Stimulated activated CD4-positive, alpha-beta T cell treated with anti-CD3 and anti-CD28 coated beads, Interleukin-1b, Interleukin-23, amount 100 ng/mL, for 4 hours (primary cell): ENCODE results near the gene HLA-G.
"Not testable (repeated sequence)": the region's sequence is repeated elsewhere in the genome, so short reads cannot be mapped to it uniquely, and the experiment has no call there.

ENCODE experiments used
- DNase-seq, 2 donors: peaks; one replicate each; pipeline ENCODE4 v3.0.0-alpha.2; 2020; ENCODE audit warnings: low read depth in 2 of 2

The HLA-G gene

DNA sequence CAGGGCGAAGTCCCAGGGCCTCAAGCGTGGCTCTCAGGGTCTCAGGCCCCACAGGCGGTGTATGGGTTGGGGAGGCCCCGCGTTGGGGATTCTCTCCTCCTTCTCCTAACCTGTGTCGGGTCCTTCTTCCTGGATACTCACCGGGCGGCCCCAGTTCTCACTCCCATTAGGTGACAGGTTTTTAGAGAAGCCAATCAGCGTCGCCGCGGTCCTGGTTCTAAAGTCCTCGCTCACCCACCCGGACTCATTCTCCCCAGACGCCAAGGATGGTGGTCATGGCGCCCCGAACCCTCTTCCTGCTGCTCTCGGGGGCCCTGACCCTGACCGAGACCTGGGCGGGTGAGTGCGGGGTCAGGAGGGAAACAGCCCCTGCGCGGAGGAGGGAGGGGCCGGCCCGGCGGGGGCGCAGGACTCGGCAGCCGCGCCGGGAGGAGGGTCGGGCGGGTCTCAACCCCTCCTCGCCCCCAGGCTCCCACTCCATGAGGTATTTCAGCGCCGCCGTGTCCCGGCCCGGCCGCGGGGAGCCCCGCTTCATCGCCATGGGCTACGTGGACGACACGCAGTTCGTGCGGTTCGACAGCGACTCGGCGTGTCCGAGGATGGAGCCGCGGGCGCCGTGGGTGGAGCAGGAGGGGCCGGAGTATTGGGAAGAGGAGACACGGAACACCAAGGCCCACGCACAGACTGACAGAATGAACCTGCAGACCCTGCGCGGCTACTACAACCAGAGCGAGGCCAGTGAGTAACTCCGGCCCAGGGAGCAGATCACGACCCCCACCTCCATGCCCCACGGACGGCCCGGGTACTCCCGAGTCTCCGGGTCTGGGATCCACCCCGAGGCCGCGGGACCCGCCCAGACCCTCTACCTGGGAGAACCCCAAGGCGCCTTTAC, at the start of gene HLA-G:
TSS of gene HLA-G (plus strand) at position 247 of the 892 bp plus-strand sequence. CDS start at position 267, 20 bp downstream.
- no peak for DNase-seq

DNA sequence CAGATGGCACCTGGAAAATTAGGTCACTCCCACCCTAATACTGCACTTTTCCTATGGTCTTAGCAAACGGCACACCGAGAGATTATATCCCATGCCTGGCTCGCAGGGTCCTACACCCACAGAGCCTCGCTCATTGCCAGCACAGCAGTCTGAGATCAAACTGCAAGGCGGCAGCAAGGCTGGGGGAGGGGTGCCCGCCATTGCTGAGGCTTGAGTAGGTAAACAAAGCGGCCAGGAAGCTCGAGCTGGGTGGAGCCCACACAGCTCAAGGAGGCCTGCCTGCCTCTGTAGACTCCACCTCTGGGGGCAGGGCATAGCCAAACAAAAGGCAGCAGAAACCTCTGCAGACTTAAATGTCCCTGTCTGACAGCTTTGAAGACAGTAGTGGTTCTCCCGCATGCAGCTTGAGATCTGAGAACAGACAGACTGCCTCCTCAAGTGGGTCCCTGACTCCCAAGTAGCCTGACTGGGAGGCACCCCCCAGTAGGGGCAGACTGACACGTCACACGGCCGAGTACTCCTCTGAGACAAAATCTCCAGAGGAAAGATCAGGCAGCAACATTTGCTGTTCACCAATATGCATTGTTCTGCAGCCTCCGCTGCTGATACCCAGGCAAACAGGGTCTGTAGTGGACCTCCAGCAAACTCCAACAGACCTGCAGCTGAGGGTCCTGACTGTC, 47.5 kb upstream of the HLA-G start:
- DNase-seq, result not testable (repeated sequence)

DNA sequence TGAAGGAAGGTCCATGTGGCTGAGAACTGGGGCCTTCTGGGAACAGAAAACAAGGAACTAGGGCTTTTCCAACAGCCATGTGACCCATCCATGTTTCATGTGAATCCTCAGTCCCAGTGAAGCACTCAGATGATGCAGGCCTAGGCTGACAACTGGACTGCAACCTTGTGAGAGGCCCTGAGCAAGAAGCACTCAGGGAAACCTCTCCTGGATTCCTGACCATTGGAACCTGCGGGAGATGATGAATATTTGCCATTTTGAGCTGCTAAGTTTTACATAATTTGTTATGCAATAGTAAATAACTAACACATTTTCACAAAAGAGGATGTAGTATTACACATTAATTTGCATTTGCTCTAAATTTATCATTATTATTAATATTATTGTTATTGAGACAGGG, 38.4 kb upstream of the HLA-G start:
- DNase-seq, result no peak

DNA sequence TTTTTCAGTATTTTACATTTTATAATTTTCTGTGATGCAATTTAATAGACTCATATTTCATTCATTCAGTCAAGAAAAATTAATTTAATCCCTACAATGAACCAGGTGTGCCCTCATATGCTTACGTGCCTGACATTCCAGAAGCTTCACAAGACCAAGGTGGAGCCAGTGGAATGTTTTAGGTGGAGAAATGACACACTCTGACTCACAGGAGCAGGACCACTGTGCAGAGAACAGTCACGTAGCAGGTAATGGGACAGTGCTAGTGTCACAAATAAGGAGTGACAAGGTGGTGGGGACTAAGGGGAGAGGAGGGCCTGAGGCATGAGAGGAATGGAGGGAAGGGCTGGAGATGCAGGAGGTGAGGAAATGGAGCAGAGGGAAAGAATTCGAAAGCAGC, 37.0 kb upstream of the HLA-G start:
- no peak for DNase-seq

DNA sequence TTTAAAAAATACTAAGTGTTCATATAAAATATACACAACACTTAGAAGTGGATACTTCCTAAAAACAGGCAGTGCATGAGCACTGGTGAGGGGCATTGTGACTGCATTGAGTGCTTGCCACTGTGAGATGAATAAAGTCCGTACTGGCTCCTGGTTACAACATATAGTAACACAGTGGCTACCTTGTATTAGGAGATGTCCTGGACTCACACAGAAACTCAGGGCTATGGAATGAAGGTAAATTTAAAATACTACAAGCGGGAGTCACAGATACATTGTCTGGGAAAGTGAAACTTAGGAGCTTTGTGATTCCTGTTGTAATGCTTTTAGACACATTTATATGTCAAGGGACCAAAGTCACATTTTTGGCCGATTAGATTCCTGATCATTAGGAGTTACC, 36.5 kb upstream of the HLA-G start:
- no peak for DNase-seq

DNA sequence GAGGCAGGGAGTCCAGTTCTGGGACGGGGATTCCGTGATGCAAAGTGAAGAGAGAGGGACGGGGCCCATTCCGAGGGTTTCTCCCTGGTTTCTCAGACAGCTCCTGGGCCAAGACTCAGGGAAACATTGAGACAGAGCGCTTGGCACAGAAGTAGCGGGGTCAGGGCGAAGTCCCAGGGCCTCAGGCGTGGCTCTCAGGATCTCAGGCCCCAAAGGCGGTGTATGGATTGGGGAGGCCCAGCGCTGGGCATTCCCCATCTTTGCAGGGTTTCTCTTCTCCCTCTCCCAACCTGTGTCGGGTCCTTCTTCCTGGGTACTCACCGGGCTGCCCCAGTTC, 35.9 kb upstream of the HLA-G start:
- DNase-seq, result no peak

DNA sequence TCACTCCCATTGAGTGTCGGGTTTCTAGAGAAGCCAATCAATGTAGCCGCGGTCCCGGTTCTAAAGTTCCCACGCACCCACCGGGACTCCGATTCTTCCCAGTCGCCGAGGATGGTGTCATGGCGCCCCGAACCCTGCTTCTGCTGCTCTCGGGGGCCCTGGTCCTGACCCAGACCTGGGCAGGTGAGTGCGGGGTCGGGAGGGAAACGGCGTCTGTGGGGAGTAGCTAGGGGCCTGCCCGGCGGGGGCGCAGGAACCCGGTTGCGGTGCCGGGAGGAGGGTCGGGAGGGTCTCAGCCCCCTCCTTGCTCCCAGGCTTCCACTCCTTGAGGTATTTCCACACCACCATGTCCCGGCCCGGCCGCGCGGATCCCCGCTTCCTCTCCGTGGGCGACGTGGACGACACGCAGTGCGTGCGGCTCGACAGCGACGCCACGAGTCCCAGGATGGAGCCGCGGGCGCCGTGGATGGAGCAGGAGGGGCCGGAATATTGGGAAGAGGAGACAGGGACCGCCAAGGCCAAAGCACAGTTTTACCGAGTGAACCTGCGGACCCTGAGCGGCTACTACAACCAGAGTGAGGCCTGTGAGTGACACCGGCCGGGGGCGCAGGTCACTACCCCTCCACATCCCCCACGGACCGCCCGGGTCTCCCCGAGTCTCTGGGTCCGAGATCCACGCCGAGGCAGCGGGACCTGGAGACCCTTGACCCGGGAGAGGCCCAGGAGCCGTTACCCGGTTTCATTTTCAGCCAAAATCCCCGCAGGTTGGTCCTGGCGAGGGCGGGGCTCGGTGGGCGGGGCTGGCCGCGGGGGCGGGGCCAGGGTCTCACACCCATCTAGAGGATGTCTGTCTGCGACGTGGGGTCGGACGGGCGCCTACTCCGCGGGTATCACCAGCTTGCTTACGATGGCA, 35.2 kb upstream of the HLA-G start:
- peak; percentile 66 to 77 for DNase-seq

DNA sequence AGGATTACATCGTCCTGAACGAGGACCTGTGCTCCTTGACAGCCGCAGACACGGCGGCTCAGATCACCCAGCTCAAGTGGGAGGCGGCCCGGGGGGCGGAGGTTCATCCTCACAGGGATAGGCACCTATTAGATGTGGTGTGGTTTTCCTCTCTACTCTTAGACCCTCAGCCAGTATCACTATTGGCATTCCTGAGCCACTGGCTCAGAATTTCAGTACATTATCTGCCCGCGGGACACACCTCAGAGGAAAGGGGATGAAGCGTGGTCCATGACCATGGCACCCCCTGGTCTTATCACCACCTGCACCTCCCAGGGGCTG, 34.6 kb upstream of the HLA-G start:
- no peak for DNase-seq

DNA sequence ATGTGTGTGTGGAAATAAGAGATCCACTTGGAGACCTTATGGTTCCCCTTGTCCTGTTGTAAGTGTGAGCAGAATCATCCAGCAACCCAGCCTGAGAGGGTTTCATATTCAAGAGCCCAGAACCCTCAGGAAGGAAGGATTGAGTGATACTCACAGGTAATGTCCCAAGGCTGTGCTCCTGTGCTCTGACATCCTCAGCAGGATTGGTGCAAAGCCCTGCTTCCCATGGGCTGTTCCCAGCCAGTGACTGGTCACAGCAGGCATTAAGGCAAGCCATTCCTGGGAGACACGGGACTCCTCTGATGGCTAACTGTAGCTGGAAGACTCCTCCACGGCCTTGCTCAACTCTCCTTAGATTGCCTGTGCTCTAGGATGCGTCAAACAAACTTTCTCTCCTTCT, 33.8 kb upstream of the HLA-G start:
- no peak for DNase-seq

DNA sequence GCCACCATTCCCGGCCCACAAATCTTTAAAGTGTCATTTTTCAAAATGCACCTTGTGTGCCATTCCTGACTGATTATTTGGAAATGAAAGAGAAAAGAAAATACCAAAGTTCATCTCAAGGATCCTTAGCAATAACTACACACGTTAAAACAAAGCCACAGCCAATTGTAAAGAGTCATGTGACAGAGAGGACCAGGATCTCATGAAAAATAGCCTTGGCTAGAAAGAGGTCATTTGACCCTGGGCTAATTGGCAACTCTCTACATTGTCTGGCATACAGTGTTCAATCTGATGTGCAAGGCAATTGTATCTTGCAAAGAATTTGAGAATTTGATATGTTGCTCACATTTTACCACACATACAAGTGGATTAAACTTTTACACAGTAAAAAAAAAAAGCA, 31.6 kb upstream of the HLA-G start:
- no peak for DNase-seq

DNA sequence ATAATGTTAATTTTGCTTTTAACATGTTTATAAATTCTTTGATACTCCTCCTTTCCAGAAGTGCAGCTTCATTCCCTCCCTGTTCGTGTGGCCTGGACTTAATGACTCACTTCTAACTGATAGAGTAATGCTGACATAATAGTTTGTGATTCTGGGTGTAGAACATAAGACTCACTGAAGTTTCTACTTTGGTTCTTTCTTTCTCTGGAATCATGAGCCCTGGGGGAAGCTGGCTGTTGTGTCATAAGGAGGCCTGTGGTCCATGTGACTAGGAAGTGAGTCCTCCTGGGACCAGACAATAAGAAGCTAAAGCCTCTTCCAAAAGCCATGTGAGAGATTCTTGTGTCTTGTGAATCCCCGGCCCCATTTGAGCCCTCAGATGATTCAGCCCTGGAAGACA, 30.5 kb upstream of the HLA-G start:
- DNase-seq, result no peak

DNA sequence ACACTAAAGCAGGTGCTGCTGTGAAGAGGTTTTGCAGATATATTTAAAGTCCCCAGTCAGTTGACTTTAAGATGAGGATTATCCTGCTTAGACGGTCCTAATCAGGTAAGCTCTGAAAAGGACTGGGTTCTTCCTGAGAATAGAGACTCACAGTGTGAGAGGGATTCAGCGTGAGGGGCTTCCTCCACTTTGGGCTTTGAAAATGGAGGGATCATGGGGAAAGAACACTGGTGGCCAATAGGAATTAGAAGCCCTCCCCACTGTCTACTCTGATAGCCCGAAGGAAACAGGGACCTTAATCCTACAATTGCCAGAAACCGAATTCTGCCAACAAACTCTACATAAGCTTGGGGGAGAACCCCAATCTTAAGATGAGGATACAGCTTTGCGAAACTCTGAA, 29.7 kb upstream of the HLA-G start:
- DNase-seq, result no peak

DNA sequence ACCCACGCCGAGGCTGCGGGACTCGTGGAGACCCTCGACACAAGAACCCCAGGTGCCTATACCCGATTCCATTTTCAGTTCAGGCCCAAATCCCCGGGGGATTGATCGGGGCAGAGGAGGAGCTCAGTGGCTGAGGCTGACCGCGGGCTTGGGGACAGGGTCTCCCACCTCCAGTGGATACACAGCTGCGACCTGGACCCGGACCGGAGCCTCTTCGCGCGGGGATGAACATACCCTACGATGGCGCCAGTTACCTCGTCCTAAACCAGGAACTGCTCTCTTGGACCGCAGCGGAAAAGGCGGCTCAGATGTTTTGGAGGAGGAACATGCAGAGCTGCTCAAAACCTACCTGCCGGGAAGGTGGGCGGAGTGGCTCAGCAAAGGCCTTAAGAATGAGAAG, 27.4 kb upstream of the HLA-G start:
- DNase-seq, result no peak

DNA sequence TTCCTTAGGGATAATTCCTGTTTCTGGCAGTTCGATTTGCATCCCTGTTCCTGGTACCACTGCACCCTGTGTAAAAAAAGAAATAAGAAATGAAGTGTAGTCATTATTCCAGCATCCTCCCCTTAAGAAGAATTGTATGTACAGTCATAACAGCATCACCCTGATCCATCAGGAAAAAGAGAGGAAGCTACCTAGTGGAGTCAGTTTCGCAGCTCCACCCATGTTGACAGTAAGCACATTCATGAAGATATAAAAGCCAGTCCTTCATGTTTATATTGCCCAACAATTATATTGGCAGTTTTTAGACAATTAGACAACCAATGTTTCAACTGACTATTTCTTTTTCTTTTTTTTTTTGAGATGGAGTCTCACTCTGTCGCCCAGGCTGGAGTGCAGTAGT, 21.2 kb upstream of the HLA-G start:
- no peak for DNase-seq

DNA sequence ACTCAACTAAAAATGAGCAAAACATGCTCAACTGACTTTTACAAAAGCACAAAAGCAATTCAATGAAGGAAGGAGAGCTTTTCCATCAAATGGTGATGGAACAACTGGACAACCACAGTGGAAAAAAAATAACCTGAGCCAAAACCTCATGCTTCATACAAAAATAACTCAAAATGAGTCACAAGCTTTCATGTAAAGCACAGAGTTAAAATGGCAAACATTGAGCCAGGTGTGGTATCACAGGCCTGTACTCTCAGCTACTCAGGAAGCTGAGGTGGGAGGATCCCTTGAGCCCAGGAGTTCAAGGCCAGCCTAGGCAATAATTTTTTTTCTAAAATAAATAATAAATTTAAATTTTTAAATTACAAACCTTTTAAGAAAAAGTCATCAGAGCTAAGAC, 18.4 kb upstream of the HLA-G start:
- no peak for DNase-seq

DNA sequence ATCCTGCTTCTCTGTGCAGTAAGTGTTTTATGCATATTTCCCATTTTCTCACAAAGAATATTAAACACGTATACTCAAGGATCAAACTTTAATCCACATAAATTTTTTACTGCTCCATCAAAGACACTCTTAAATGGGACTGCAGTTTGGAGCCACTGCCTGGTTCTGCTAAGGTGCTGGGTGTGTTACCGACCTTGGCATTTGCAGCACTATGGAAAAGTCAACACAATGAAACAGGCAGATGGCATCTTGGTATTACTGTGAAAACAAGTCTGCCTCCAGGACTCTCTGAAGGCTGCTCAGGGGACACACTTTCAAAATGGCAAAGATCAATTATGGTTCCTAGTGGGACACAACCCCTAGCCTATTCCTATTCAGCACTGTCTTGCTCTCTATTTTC, 17.3 kb upstream of the HLA-G start:
- DNase-seq, result no peak

DNA sequence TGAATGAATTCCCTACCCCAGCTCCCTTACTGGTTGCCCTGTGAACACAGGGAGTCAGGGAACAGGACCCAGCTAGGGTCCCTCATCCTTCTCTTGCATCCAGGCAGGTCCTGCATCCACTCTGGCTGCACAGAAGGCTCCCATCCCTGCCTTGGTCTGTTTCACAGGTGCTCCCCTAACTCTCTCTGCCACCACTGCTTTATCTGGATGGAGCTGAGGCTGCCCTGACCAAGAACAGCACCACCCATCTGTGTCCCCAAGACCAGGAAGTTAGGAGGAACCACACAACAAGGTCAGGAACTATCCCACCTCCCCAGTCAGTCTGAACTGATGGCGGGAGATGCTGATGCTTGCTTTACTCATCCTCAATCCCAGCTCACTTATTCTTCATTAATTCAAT, 16.2 kb upstream of the HLA-G start:
- no peak for DNase-seq

DNA sequence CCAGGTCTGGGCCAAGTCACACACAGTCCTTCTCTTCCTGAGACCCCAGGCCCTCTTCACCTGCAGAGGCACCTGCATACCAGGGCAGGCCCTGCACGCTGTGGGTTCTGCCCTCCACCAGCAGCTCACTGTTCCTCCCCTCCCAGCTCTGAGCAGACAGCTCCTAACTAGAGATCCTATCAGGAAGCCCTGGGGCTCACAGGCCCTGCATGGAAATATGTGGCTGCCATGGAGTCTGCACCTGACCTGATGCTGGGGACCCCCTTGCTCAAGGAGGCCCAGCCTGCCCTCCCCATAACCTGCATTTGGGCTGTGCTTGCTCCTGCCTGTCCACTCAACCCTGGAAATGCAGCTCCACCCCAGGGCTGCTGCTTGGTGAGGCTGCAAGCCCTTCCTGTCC, 14.6 kb upstream of the HLA-G start:
- no peak for DNase-seq

DNA sequence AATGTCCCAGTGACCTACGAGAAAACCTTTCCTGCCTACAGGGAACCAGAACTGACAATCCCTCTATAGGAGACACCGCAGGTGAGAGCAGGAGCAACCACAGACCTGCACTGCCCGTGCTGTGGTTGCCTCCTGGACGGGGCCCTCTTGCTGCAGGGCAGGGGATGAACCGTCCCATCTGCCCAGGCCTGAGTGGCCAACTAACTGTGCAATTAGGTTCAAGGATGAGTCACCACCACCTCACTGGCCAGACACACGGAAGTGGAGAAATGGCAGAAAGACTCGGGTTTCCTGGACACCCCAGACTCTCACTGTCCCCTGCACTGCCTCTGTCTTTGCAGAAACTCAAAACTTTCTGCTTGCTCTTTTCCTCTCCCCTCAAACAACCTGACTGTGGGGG, 13.8 kb upstream of the HLA-G start:
- DNase-seq, result no peak

DNA sequence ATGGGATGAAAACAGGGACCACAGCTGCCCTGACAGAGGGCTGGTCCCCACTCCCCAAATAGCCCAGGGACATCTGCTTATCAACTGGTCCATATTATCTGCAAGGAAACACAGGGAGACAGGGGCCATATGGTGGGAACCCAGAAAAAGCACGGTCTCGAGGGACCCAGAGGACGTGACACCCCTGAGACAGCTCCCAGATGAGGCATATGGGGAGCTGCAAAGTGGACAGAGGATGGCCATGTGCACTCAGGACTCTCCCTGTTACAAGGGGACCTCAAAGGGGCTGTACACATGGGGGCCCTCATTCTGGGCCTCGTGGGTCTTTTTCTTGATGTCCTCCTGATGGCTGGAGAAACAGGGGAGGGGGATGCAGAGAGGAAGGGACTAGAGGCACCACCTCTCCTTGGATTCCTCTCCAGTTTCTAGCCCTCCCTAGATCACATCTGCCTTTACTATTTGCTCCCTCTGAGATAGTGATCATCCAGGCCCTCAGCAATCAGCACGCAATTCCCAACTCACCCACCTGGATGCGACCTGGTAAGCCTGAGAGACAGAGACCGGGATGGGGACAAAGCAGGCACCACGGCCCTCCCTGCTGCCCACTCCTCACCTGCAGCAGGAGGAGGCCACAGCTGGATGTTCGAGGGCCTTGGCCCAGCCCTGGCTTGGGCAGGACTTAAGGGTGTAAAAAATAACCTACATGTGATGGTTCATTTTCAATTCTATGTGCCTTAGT, 13.1 kb upstream of the HLA-G start:
- DNase-seq, result no peak

DNA sequence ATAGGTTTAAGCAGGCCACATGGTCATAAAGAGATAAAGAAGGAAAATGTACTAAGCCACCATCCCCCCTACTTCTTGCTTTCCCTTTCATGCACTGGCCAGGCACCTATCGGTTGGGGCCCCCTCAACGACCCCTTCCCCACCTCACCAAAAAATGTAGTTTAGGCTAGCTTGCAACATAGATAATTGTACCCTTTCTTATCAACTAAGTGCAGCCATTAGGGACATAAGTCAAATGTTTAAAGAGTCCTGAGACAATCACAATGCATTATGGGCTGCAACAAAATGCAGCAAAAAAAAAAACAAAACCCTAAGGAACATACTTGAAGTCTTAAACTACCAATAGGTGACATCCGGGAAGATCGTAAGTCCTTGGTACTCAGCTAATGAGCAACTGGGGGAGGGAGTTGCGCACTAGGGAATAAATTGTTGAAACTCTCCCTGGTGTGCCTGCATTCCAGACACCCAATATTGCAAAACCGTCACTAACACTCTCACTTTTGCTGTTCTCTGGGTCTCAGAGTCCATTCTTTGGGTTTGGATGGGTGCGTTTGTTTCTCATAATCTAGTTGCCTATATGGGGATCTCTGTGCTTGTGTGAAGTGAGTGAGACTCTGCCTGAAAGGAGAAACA, 12.4 kb upstream of the HLA-G start:
- no peak for DNase-seq
